Prostate gland (tissue), 2 donors: ENCODE measurements around the gene CORO7.

Experiments used
- POLR2A ChIP-seq: fragments of 450-650 bp; IDR thresholded peaks from one replicate; pipeline ENCODE4 v1.6.1; 2016; ENCODE audit warnings: antibody characterized with exemption, mild to moderate bottlenecking
- TF ChIP-seq, protein P1 (sequence below), 4 experiments: fragments of 200-600 bp in 2 of 4; fragments of 450-650 bp in 2 of 4; sonication (generic) in 2 of 4; IDR thresholded peaks; 1 replicate in 3 of 4; 2 replicates in 1 of 4; pipeline ENCODE4 v1.5.1; 2016 to 2019; ENCODE audit warnings: antibody characterized with exemption in 4 of 4, mild to moderate bottlenecking in 2 of 4, moderate library complexity in 2 of 4

DNA sequence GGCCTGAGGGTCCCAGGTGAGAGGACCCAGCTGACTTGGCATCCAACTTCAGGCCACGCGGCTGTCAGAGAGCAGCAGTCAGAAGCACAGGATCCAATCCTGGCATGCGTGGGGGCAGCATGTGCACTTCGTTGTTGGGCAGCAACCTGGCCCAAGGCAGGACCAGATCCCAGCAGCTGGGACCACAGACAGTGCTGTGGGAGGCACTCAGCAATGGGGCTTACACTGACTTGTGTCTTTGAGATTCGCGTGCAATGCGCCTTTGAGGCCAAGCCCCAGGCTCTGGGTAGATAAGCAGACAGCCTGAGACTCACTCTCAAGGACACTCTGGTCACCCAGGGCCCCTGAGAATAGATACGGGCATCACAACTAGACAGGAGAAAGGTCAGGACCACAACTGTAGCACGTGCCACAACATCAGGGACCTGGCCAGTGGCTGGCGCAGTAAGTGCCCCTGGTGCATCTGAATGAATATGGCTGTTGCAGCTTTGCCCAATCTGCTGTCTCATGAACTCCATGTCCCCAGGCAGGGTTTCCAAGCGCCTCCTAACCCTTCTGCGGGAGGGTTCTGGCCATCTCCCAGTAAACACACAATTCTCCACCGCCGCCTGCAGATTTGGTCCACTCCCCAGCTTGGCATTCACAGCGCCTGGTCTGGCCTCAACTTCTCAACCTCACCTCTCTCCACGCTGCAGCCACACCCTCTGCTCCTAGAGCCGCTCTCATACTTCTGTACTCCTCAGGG lies 68.5 kb downstream of the CORO7 start:
- TF ChIP-seq, protein P1, sequence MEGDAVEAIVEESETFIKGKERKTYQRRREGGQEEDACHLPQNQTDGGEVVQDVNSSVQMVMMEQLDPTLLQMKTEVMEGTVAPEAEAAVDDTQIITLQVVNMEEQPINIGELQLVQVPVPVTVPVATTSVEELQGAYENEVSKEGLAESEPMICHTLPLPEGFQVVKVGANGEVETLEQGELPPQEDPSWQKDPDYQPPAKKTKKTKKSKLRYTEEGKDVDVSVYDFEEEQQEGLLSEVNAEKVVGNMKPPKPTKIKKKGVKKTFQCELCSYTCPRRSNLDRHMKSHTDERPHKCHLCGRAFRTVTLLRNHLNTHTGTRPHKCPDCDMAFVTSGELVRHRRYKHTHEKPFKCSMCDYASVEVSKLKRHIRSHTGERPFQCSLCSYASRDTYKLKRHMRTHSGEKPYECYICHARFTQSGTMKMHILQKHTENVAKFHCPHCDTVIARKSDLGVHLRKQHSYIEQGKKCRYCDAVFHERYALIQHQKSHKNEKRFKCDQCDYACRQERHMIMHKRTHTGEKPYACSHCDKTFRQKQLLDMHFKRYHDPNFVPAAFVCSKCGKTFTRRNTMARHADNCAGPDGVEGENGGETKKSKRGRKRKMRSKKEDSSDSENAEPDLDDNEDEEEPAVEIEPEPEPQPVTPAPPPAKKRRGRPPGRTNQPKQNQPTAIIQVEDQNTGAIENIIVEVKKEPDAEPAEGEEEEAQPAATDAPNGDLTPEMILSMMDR (IDR thresholded peaks at IDR 0.05), result no peak
- TF ChIP-seq POLR2A, result no peak
